IMR-90 (cell line): ENCODE results near the gene TIGD2. TPM values are rescaled to one million over a fixed set of nuclear protein-coding genes. Genes with fewer than 3 reads are reported as not detected.

Experiments
- ATAC-seq: fragments of 200-7000 bp; cut with Tn5 transposase; 2 replicates; pipeline ENCODE4 v1.9.1; 2020; ENCODE audit warnings: low read depth, mild to moderate bottlenecking, moderate library complexity
- BruUV-seq: library from RNA; stranded (reverse); fragments of 400-500 nt; replicated peaks from 2 replicates; lab custom pipeline; 2021; lab: Mats Ljungman, UMichigan
- CTCF ChIA-PET: fragments of 300-600 bp; formaldehyde crosslinking; extraction: SDS; loops from one replicate; lab custom pipeline; 2021; ENCODE audit warnings: antibody characterized with exemption; lab: Yijun Ruan, JAX
- POLR2A ChIA-PET: fragments of 300-600 bp; sonication (Branson Sonifier 250); formaldehyde crosslinking; loops from one replicate; lab custom pipeline; 2022; ENCODE audit warnings: antibody characterized with exemption; ENCODE audit not compliant: unreplicated experiment; lab: Charles Lee
- DNase-seq: peaks from one replicate; pipeline ENCODE4 v3.0.0; 2013
- H2AFZ ChIP-seq: replicated peaks from 2 replicates; pipeline ENCODE3; 2013; ENCODE audit warnings: low read length, mild to moderate bottlenecking; ENCODE audit not compliant: poor library complexity
- H2AK5ac ChIP-seq: 2 replicates; pipeline ENCODE4 v1.6.1; 2013; ENCODE audit warnings: low read depth, low read length, inconsistent platforms
- H2AK9ac ChIP-seq: replicated peaks from 2 replicates; pipeline ENCODE3; 2013; ENCODE audit warnings: mild to moderate bottlenecking, low read depth, low read length, moderate library complexity; ENCODE audit not compliant: poor library complexity
- H2BK120ac ChIP-seq: 2 replicates; pipeline ENCODE4 v1.6.1; 2013; ENCODE audit warnings: low read depth, low read length, inconsistent platforms
- H2BK15ac ChIP-seq: 3 replicates; pipeline ENCODE4 v1.6.1; 2013; ENCODE audit warnings: low read depth, low read length, inconsistent platforms
- H2BK20ac ChIP-seq: 2 replicates; pipeline ENCODE4 v1.6.1; 2013; ENCODE audit warnings: low read depth, mild to moderate bottlenecking, inconsistent platforms, low read length, moderate library complexity
- H2BK5ac ChIP-seq: 2 replicates; pipeline ENCODE4 v1.6.1; 2013; ENCODE audit warnings: mild to moderate bottlenecking, low read depth, low read length, inconsistent platforms; ENCODE audit not compliant: poor library complexity, severe bottlenecking
- H3K14ac ChIP-seq: replicated peaks from 2 replicates; pipeline ENCODE4 v1.6.1; 2013; ENCODE audit warnings: low read depth, low read length, inconsistent platforms
- H3K18ac ChIP-seq: 2 replicates; pipeline ENCODE4 v1.6.1; 2013; ENCODE audit warnings: low read depth, low read length, control low read depth
- H3K23ac ChIP-seq: 2 replicates; pipeline ENCODE4 v1.6.1; 2013; ENCODE audit warnings: low read depth, low read length, inconsistent platforms
- H3K27ac ChIP-seq: 2 replicates; pipeline ENCODE4 v1.5.1; 2013; ENCODE audit warnings: mild to moderate bottlenecking, control low read depth, low read length; ENCODE audit not compliant: insufficient read depth
- H3K27me3 ChIP-seq: 2 replicates; pipeline ENCODE4 v1.6.1; 2013; ENCODE audit warnings: low read length; ENCODE audit not compliant: control insufficient read depth, insufficient read depth
- H3K36me3 ChIP-seq: 2 replicates; pipeline ENCODE4 v1.6.1; 2013; ENCODE audit warnings: low read length, mixed read lengths; ENCODE audit not compliant: control insufficient read depth, insufficient read depth
- H3K4ac ChIP-seq: 2 replicates; pipeline ENCODE4 v1.6.1; 2013; ENCODE audit warnings: low read depth, low read length, inconsistent platforms
- H3K4me1 ChIP-seq: 2 replicates; pipeline ENCODE4 v1.6.1; 2013; ENCODE audit warnings: low read length, mixed read lengths; ENCODE audit not compliant: control insufficient read depth, insufficient read depth
- H3K4me2 ChIP-seq: 2 replicates; pipeline ENCODE4 v1.6.1; 2013; ENCODE audit warnings: low read depth, mild to moderate bottlenecking, control low read depth, low read length, moderate library complexity
- H3K4me3 ChIP-seq: 2 replicates; pipeline ENCODE4 v1.5.1; 2013; ENCODE audit warnings: low read depth, mild to moderate bottlenecking, control low read depth, low read length, moderate library complexity; ENCODE audit not compliant: insufficient read depth
- H3K56ac ChIP-seq: 2 replicates; pipeline ENCODE4 v1.6.1; 2013; ENCODE audit warnings: low read length, inconsistent platforms; ENCODE audit not compliant: insufficient read depth; ENCODE audit errors: extremely low read depth
- H3K79me1 ChIP-seq, 2 experiments: 2 replicates each; pipeline ENCODE4 v1.6.1; 2013; ENCODE audit warnings: low read length in 2 of 2, inconsistent platforms in 1 of 2, low read depth in 1 of 2
- H3K9ac ChIP-seq: 2 replicates; pipeline ENCODE4 v1.6.1; 2013; ENCODE audit warnings: low read depth, low read length, control low read depth
- H3K9me1 ChIP-seq: 2 replicates; pipeline ENCODE4 v1.6.1; 2013; ENCODE audit warnings: low read length, inconsistent platforms; ENCODE audit not compliant: insufficient read depth
- H3K9me3 ChIP-seq: 2 replicates; pipeline ENCODE4 v1.6.1; 2013; ENCODE audit warnings: low read length; ENCODE audit not compliant: control insufficient read depth, insufficient read depth
- H4K20me1 ChIP-seq: 2 replicates; pipeline ENCODE4 v1.6.1; 2013; ENCODE audit warnings: low read length, inconsistent platforms; ENCODE audit not compliant: insufficient read depth
- H4K5ac ChIP-seq: 2 replicates; pipeline ENCODE4 v1.6.1; 2013; ENCODE audit warnings: mild to moderate bottlenecking, low read depth, low read length, control low read depth
- H4K8ac ChIP-seq, 2 experiments: 2 replicates each; pipeline ENCODE4 v1.6.1; 2013; ENCODE audit warnings: low read depth in 2 of 2, low read length in 2 of 2, control low read depth in 1 of 2, inconsistent platforms in 1 of 2
- H4K91ac ChIP-seq: 2 replicates; pipeline ENCODE4 v1.6.1; 2013; ENCODE audit warnings: low read depth, low read length, inconsistent platforms; ENCODE audit not compliant: insufficient read depth
- BHLHE40 ChIP-seq: fragments of 150-350 bp; IDR thresholded peaks from 2 replicates; pipeline ENCODE4 v1.6.1; 2016; ENCODE audit warnings: mild to moderate bottlenecking, low read depth, low read length
- CEBPB ChIP-seq: IDR thresholded peaks from 2 replicates; pipeline ENCODE4 v1.6.1; 2012; ENCODE audit warnings: low read depth, low read length, improper control_type of control experiment
- CHD1 ChIP-seq: IDR thresholded peaks from 2 replicates; pipeline ENCODE4 v1.6.1; 2012; ENCODE audit warnings: low read depth, low read length, improper control_type of control experiment
- FOS ChIP-seq: fragments of 150-350 bp; IDR thresholded peaks from 2 replicates; pipeline ENCODE4 v1.6.1; 2016; ENCODE audit warnings: low read depth, low read length
- MAZ ChIP-seq: IDR thresholded peaks from 2 replicates; pipeline ENCODE4 v1.6.1; 2012; ENCODE audit warnings: low read depth, mild to moderate bottlenecking, low read length, improper control_type of control experiment, moderate library complexity, borderline replicate concordance
- MXI1 ChIP-seq: IDR thresholded peaks from 2 replicates; pipeline ENCODE4 v1.6.1; 2012; ENCODE audit warnings: low read depth, mild to moderate bottlenecking, low read length, moderate library complexity, borderline replicate concordance
- NFE2L2 ChIP-seq: fragments of 150-350 bp; IDR thresholded peaks from 2 replicates; pipeline ENCODE4 v1.6.1; 2016; ENCODE audit warnings: low read depth, mild to moderate bottlenecking, low read length
- POLR2A ChIP-seq: IDR thresholded peaks from 2 replicates; pipeline ENCODE4 v1.6.1; 2012; ENCODE audit warnings: mild to moderate bottlenecking, low read depth, low read length
- RAD21 ChIP-seq: IDR thresholded peaks from 2 replicates; pipeline ENCODE4 v1.6.1; 2012; ENCODE audit warnings: low read length, improper control_type of control experiment
- RCOR1 ChIP-seq: IDR thresholded peaks from 2 replicates; pipeline ENCODE4 v1.6.1; 2012; ENCODE audit warnings: mild to moderate bottlenecking, low read length, improper control_type of control experiment; ENCODE audit not compliant: insufficient replicate concordance
- RFX5 ChIP-seq: IDR thresholded peaks from 2 replicates; pipeline ENCODE4 v1.8.0; 2012; ENCODE audit warnings: low read depth, mild to moderate bottlenecking, low read length, moderate library complexity
- USF2 ChIP-seq: fragments of 150-350 bp; IDR thresholded peaks from 2 replicates; pipeline ENCODE4 v1.6.1; 2017; ENCODE audit warnings: mild to moderate bottlenecking, antibody characterized with exemption, low read length, low read depth
- WGBS, 2 experiments: methylation state at CpG; one replicate each; pipeline versions ENCODE4 v1.1.5 to v1.1.7; 2013; ENCODE audit warnings: missing lambda C conversion rate in 2 of 2; ENCODE audit not compliant: insufficient read length in 1 of 2; ENCODE audit errors: extremely low coverage in 2 of 2; 5-methylcytosine and 5-hydroxymethylcytosine counted together
- dilution Hi-C: fragments of 300-500 bp; cut with HindIII; formaldehyde crosslinking; loops from one replicate; pipeline ENCODE4 v1.14.3; 2018; ENCODE audit warnings: low sequenced_read_pairs; ENCODE audit not compliant: unreplicated experiment
- in situ Hi-C: fragments of 300-500 bp; cut with MboI; formaldehyde crosslinking; loops from 3 replicates; pipeline ENCODE4 v1.14.3; 2019; ENCODE audit warnings: low sequenced_read_pairs, inconsistent platforms, mixed read lengths
- intact Hi-C: fragments of 100-400 bp; cut with micrococcal nuclease; formaldehyde crosslinking; loops from 2 replicates; pipeline ENCODE4 v1.10.0; 2022
- polyA plus RNA-seq, 3 experiments: library from polyadenylated mRNA; depleted of rRNA; stranded (reverse); fragments of >200 nt; gene quantifications; 2 replicates each; pipeline ENCODE4 v1.2.3, GENCODE V29; 2012; ENCODE audit warnings: low replicate concordance in 1 of 3
- total RNA-seq: library from RNA; depleted of rRNA; stranded (reverse); fragments of >200 nt; gene quantifications from 2 replicates; pipeline ENCODE4 v1.2.3, GENCODE V29; 2012

TIGD2 gene
- total and polyA plus RNA-seq, 2 of the 4 experiments (the other 2 are of a cell fraction), result 5.6 to 12.4 TPM

- no peak for TF ChIP-seq USF2
Measured at GRCh38 chr4:89101256-89102161, 9.8 kb upstream of the TIGD2 start (continued).

GRCh38 chr4:89105726-89106125 lies 5.6 kb upstream of the TIGD2 start:
- Histone ChIP-seq H3K27me3 (peaks cover 38% of the 10 kb centered on the region), H3K9me3 (no peaks in the 10 kb centered on the region; the same call in 1 of the 2 replicates), H3K36me3 (no peaks in the 10 kb centered on the region), H3K4me2 (no peak overlapping the region), H2BK20ac (no peak overlapping the region), H3K4me3 (no peak overlapping the region), H4K20me1 (no peaks in the 10 kb centered on the region), H3K4ac (no peak overlapping the region), H4K91ac (no peak overlapping the region), H2AK5ac (no peak overlapping the region), H3K56ac (no peak overlapping the region), H4K8ac (no peak overlapping the region), H3K27ac (no peak overlapping the region), H3K18ac (no peak overlapping the region), H2AFZ (no peak overlapping the region), H3K9ac (no peak overlapping the region), H3K14ac (no peak overlapping the region), H2BK15ac (no peak overlapping the region), H3K23ac (no peak overlapping the region), H4K5ac (no peak overlapping the region), H3K4me1 (no peaks in the 10 kb centered on the region), H2AK9ac (no peak overlapping the region), H2BK5ac (no peak overlapping the region), H3K79me1 (no peaks in the 10 kb centered on the region), H3K9me1 (no peaks in the 10 kb centered on the region; the same call in 1 of the 2 replicates), H2BK120ac (no peak overlapping the region)
- no peak for TF ChIP-seq POLR2A
- TF ChIP-seq NFE2L2, result no peak
- no peak for TF ChIP-seq CHD1
- no peak for TF ChIP-seq FOS
- TF ChIP-seq CEBPB, result no peak
- TF ChIP-seq USF2, result no peak
- TF ChIP-seq BHLHE40, result no peak
- TF ChIP-seq RAD21, result no peak
- no peak for TF ChIP-seq MAZ
- TF ChIP-seq RCOR1, result no peak
- no peak for TF ChIP-seq RFX5
- TF ChIP-seq MXI1, result no peak
- ATAC-seq (no peak), DNase-seq (no peak)
- no TSS peak for BruUV-seq
- CTCF ChIA-PET, result no interaction called here
- POLR2A ChIA-PET, result no interaction called here
- dilution Hi-C loops, result no loop called here
- in situ Hi-C loops, result no loop called here
- intact Hi-C loops, result no loop called here
- 93% methylated on average over 4 of the region's 6 CpGs; no CpG with 5 or more reads in 1 of the 2 experiments for WGBS, 2 experiments
